22Rv1 (cell line): ENCODE measurements around the gene SLC10A3.

ENCODE experiments used
- CTCF ChIP-seq: fragments of 450-650 bp; IDR thresholded peaks from 2 replicates; pipeline ENCODE4 v1.5.1; 2017; ENCODE audit warnings: mild to moderate bottlenecking
- ZFX ChIP-seq: fragments of 450-650 bp; IDR thresholded peaks from 2 replicates; pipeline ENCODE4 v1.6.1; 2017; ENCODE audit warnings: antibody characterized with exemption, borderline replicate concordance

- no peak for TF ChIP-seq CTCF
- no peak for TF ChIP-seq ZFX
Observed at GRCh38 chrX:154486052-154486395, 4.4 kb downstream of the SLC10A3 start.
